HG02623 (cell line): ENCODE measurements around the gene AAMP.

ENCODE experiments used
- ATAC-seq: cut with Tn5 transposase; IDR thresholded peaks from one replicate; pipeline ENCODE4 v1.9.1; 2021; ENCODE audit warnings: moderate library complexity; ENCODE audit not compliant: unreplicated experiment

AAMP gene

GRCh38 chr2:218260166-218260565 lies 9.8 kb downstream of the AAMP start:
- no peak for ATAC-seq

GRCh38 chr2:218259099-218259961 lies 10.6 kb downstream of the AAMP start:
- no peak for ATAC-seq

GRCh38 chr2:218257390-218257981 lies 12.5 kb downstream of the AAMP start:
- peak; percentile 62 for ATAC-seq

GRCh38 chr2:218256612-218257350 lies 13.2 kb downstream of the AAMP start:
- no peak for ATAC-seq

GRCh38 chr2:218255446-218255845 lies 14.5 kb downstream of the AAMP start:
- no peak for ATAC-seq

DNA sequence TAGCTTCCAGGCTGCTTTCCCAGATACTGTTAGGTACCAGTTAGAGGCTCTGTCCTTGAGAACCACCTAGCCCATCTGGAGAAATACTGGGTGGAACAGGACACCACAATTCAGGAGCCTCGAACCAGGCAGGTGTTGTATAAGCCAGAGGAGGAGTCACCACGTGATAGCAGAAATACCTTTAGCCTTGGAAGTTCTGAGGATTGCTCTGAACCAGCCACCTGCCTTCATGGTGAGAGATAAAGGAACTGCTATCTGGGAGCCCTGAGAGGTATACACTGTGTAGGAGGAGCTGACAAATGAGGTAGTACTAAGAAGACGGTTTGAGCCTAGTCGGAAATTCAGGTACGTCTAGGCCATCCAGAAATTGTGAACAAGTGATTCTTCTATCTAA lies 16.7 kb downstream of the AAMP start:
- ATAC-seq = no peak

DNA sequence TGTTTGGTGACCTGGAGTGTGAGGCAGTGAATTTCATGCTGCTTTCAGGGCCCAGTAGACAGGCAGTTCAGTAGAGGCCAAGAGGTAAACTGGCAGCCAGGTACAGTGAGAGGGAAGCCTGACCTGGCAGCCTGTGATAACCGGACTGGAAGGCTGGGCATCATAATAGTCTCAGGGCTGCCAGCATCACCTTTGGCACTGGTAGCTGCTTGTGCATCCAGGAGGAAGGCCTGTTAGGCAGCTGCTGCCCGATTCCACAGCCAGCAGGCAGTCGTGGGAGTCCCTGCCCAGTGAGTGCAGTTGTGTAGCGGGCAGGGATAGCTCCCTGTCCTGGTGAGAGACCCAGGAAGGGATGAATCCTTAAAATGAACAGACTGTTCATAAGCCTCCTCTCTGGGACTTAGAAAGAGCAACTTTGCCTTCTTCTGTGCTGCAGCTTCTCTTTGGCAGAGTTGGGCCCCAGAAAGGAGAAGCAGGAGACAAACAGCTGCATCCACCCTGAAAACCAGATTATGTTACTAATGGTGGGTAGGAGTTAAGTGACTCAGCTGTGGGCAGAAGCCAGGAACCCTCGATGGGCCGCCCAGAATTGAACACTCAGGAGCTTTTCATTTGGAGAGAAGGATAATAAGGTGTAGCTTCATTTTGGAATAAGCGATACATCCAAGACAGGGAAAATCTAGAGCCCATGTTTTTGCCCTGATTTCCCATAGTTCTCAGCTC lies 17.3 kb downstream of the AAMP start:
- no peak for ATAC-seq

DNA sequence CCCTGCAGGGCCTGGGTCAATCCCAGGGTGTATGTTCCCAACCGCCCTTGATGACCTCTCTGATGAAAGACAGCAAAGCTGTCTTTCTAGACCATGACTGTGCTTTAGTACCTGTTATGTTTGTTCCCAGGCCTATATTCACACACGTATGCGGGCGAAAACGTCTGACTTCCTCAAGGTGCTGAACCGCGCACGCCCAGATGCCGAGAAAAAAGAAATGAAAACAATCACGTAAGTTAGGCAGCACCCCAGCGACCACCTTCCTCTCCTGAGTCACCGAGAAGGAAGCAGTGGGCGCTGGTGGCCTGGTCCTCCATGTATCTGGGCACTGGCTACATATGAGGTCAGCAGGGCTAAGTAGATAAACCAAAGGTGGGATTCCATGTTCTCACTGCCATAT lies 20.2 kb downstream of the AAMP start:
- no peak for ATAC-seq

GRCh38 chr2:218245214-218245613 lies 24.7 kb downstream of the AAMP start:
- ATAC-seq = no peak

DNA sequence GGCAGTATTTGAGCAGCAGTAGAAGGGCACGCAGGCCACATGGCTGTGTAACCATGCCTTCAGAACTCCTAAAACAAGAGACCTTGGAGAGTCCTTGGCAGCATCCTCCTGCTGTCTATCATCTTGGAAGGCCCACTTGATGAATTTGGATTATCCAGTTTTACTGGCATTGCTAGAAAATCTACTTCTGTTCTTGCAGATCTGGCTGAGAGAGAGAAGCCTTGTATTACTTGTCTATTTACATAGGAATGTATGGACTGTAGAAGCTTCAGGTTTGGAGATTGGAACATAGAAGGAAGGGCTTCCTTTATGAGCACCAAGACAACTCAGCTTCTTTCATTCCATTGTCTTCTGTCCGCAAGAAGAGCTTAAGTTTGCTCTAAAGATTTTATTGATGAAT lies 25.3 kb downstream of the AAMP start:
- no peak for ATAC-seq

DNA sequence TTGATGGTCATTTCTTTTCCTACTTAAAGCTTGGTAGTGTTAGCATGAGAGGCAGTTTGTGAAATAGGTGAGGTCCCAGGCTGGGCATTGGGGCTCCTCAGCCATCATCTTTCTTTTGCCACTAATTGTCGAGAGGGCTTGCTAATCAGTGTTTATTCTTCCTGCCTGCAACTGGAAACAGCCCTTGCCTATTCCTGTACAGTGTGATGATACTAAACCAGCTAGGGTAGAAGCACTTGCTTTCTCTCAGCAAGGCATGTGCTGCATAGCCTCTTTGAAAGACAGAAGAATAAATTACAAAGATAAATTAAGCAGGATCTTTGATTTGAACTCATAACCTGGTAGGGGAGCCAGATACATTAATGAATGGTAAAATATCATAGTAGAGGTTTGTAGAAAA lies 25.7 kb downstream of the AAMP start:
- ATAC-seq = no peak

DNA sequence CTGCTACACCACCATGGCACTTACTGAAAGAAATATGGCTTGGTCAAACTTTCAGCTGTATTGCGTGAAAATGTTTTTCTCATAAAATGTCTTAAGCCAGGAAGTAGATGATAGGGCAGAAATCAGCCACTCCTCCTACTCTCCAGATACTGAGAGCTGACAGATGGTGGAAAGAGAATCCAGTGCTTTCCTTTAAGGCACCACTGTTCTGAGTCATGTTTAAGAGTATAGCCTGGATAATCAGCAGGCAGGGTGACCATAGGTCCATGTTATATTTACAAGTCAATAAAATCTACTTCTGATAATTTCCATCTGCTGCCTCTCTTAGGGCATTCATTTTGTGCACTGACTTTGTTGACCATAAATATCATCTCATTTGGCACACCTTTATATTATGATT lies 31.1 kb downstream of the AAMP start:
- ATAC-seq = no peak

GRCh38 chr2:218236829-218237228 lies 33.1 kb downstream of the AAMP start:
- ATAC-seq = no peak

GRCh38 chr2:218235017-218235416 lies 34.9 kb downstream of the AAMP start:
- no peak for ATAC-seq

DNA sequence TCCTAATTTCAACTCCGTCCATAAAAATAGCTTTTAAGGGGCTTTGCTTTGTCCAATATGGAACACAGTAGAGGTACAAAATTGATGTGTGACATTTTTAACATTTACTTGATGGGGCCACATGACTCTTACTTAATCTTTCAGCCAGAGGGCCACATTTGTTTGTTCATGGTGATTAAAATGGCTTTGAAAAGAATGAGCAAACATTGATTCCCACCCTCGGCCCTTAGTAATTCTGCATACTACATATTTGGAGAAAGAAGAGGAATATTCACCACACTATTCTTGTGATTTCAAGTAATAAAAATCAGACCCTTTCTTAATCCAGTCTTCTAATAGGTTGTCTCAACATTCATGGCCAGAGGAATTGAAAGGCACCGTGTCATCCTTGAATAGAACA lies 35.4 kb downstream of the AAMP start:
- no peak for ATAC-seq

DNA sequence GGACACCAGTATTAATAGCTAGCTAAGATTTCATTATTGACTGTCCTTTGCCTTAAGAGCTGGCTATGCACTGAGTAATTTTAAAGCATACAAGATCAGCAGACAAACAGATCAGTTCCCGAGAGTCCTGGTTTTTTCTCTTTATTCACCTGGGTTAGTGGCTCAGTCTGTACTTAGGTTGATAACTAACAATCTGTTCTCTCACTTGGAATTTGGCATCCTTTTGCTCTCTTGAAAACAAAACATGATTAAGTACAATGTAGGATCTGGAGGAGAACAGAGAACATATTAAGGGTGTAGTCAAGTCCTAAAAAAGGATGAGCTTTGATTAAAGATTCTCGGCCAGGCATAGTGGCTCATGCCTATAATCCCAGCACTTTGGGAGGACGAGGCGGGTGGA lies 36.4 kb downstream of the AAMP start:
- ATAC-seq = no peak

GRCh38 chr2:218230882-218231281 lies 39.1 kb downstream of the AAMP start:
- peak; percentile 62 for ATAC-seq

DNA sequence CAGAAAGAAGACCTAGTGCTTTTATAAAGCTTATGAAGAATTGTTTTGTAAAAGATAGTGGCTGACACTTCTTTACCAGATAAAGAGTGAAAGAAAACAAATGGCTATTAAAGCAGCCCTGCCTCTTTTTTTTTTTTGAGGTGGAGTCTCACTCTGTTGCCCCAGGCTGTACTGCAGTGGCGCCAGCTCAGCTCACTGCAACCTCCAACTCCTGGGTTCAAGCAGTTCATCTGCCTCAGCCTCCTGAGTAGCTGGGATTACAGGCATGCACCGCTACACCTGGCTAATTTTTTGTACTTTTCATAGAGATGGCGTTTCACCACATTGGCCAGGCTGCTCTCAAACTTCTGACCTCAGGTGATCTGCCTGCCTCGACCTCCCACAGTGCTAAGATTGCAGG lies 40.1 kb downstream of the AAMP start:
- ATAC-seq = no peak

- ATAC-seq = peak; percentile 84
These were observed 40.7 kb downstream of the AAMP start for GRCh38 chr2:218229239-218229638.

- ATAC-seq = no peak
These were observed 41.4 kb downstream of the AAMP start for GRCh38 chr2:218228366-218229090.

DNA sequence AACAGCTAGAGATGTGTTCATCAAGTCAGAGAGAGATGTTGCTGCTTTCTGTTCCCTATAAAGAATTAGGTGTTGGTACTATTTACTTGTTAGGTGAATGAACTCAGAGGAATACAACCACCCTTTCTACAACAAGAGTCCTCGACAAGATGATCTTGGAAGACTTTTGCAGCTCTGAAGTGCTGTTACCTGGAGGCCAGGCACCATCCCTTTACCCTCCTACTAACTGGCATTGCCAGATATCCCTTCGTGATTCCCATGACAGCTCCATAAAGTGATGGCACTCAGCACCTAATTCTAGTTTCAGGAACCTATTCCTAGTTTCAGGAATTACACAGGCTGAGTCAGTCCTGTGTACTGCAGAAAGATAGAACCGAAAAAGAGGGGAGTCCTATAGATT lies 43.0 kb downstream of the AAMP start:
- ATAC-seq = no peak
